Measurements from ENCODE around the gene ARG1.

DNA sequence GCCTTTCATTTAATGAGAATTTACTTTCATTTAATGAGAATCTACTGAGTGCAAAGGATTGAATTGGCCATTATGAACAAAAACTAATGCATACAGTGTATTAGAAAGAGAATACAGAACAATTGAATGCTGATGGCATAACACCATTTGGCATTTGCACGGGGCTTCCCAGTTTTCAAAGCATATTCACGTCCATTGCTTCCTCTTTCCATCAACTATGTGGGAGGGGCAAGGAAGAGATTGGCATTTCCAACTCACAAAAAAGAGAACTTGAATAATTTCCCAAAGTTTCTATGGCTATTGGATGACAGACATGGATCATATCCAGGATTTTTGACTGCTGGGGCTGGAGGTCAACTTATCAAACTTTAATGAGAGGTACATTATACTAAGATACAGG, 23.2 kb upstream of the ARG1 start:
- TF ChIP-seq POLR2AphosphoS5 (IDR thresholded peaks at IDR 0.05; ENCODE audit: low read depth, low read length) (no peak), POLR2A (IDR thresholded peaks at IDR 0.05; ENCODE audit: low read depth, low read length) (no peak)

Data from GM12892 (cell line).